ENCODE results near the gene KRT72. TPM values are rescaled to one million over a fixed set of nuclear protein-coding genes. Genes with fewer than 3 reads are reported as not detected.

The KRT72 gene
- total RNA-seq, 1 experiment from 2014 or later = not detected

DNA sequence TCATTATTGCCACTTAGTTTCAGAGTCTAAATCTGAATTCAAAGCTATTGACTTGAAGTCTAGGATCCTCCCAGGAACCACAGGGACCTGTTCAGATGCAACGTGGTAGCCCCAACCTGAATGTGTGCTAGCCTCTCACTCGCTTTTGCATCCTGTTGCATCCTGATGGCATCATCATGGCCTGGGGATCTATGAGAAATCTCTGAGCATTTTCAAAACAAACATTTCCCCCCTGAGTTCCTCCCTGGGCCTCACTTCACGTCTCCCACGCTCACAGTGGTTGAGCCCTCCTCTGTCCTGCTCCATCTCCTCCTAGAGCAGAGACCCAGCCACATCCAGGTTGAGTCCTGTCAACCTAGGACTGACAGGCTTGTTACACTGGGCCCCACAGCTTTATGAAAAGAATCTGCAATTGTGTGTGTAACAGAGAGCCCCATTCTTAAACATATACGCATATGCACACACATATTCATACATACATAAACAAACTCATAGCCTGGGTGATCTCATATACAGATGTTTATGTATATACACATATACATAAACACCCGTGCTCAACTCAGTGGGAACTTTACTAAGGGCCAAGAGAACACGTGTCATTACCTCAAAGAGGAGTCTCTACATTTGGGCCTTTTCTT lies 5.4 kb upstream of the KRT72 start:
- Histone ChIP-seq H3K23ac (ENCODE audit: insufficient read length, low read depth, low read length) (no peak overlapping the region), H2BK20ac (ENCODE audit: low read depth, low read length, poor library complexity, severe bottlenecking) (no peak overlapping the region), H3K27ac (ENCODE audit: insufficient read length, low read depth, low read length) (no peak overlapping the region), H3K9ac (ENCODE audit: extremely low read depth, insufficient read length, low read length) (no peak overlapping the region), H2BK5ac (ENCODE audit: insufficient read length, low read length) (no peak overlapping the region), H3K4me1 (ENCODE audit: insufficient read depth, low read length) (no peaks in the 10 kb centered on the region), H2BK12ac (ENCODE audit: insufficient read length, low read depth, low read length) (no peak overlapping the region), H3K18ac (ENCODE audit: insufficient read length, low read depth, low read length) (no peak overlapping the region), H2BK120ac (ENCODE audit: low read depth, low read length, poor library complexity, severe bottlenecking) (no peak overlapping the region), H2AFZ (ENCODE audit: low read length) (no peak overlapping the region), H3K79me1 (ENCODE audit: insufficient read depth, low read depth, low read length, poor library complexity, severe bottlenecking) (no peaks in the 10 kb centered on the region), H2BK15ac (ENCODE audit: low read depth, low read length) (no peak overlapping the region), H3K79me2 (ENCODE audit: insufficient read depth, low read length) (no peaks in the 10 kb centered on the region), H4K91ac (ENCODE audit: insufficient read length, low read depth, low read length) (no peak overlapping the region), H4K8ac (replicated peaks; ENCODE audit: insufficient read length, low read depth, low read length) (no peak overlapping the region), H3K9me3 (ENCODE audit: control insufficient read depth, low read depth, low read length) (no peaks in the 10 kb centered on the region), H2AK5ac (ENCODE audit: insufficient read length, low read length) (no peak overlapping the region), H3K4me2 (ENCODE audit: insufficient read depth, insufficient read length, low read length) (no peak overlapping the region), H3T11ph (ENCODE audit: low read length) (no peak overlapping the region), H3K4ac (ENCODE audit: low read depth, low read length) (no peak overlapping the region), H3K14ac (ENCODE audit: insufficient read depth, low read length) (no peak overlapping the region), H3K56ac (ENCODE audit: insufficient read length, low read depth, low read length) (no peak overlapping the region), H4K5ac (ENCODE audit: insufficient read length, low read depth, low read length) (no peak overlapping the region), H3K27me3 (ENCODE audit: insufficient read depth, low read length) (no peaks in the 10 kb centered on the region), H4K20me1 (ENCODE audit: control insufficient read depth, insufficient read depth, insufficient read length) (no peaks in the 10 kb centered on the region), H3K23me2 (ENCODE audit: insufficient read length, low read depth, low read length, poor library complexity, severe bottlenecking) (no peaks in the 10 kb centered on the region)
- Mint-ChIP-seq H3K4me3 (no peak overlapping the region), H3K9me3 (no peaks in the 10 kb centered on the region), H3K36me3 (ENCODE audit: insufficient read depth in 1 of 3, low read depth in 3 of 3) (no peaks in the 10 kb centered on the region), H3K4me1 (peaks cover 0 to 4% of the 10 kb centered on the region in 2 experiments; a peak in 2 of 4 replicates), H3K27me3 (ENCODE audit: low read depth) (peaks cover 35% of the 10 kb centered on the region), H3K27ac (no peak overlapping the region)
- peak; percentile 13 for DNase-seq
- no peak for TF ChIP-seq CTCF (conservative IDR thresholded peaks at IDR 0.05)
- no CpG with 5 or more reads among the region's 7 CpGs for WGBS (ENCODE audit: extremely low coverage, insufficient read length, low lambda C conversion rate)

Measured in H9 (cell line).